GM18511 (cell line): Measurements from ENCODE around the gene GPI.
"Not testable (repeated sequence)": the region's sequence is repeated elsewhere in the genome, so short reads cannot be mapped to it uniquely, and the experiment has no call there.

Source experiments
- ATAC-seq: cut with Tn5 transposase; IDR thresholded peaks from one replicate; pipeline ENCODE4 v1.9.1; 2021; ENCODE audit warnings: mild to moderate bottlenecking, moderate library complexity; ENCODE audit not compliant: unreplicated experiment

GPI gene

GRCh38 chr19:34366738-34367623 is 2.0 kb downstream of the GPI start:
- no peak for ATAC-seq

- no peak for ATAC-seq
These were observed 2.6 kb downstream of the GPI start for GRCh38 chr19:34367624-34367957.

- no peak for ATAC-seq
These were observed 3.3 kb downstream of the GPI start for GRCh38 chr19:34368338-34368737.

GRCh38 chr19:34369166-34369565 is 4.2 kb downstream of the GPI start:
- not testable (repeated sequence) for ATAC-seq

GRCh38 chr19:34370117-34370516 is 5.1 kb downstream of the GPI start:
- ATAC-seq: no peak

- no peak for ATAC-seq
These were observed 6.0 kb downstream of the GPI start for GRCh38 chr19:34370983-34371382.

GRCh38 chr19:34373601-34374288 is 8.7 kb downstream of the GPI start:
- ATAC-seq: no peak

GRCh38 chr19:34375598-34375997 is 10.6 kb downstream of the GPI start:
- ATAC-seq: no peak

GRCh38 chr19:34380639-34381241 is 15.7 kb downstream of the GPI start:
- no peak for ATAC-seq

- no peak for ATAC-seq
These were observed 16.6 kb downstream of the GPI start for GRCh38 chr19:34381399-34382251.

GRCh38 chr19:34382471-34382870 is 17.5 kb downstream of the GPI start:
- no peak for ATAC-seq

- no peak for ATAC-seq
These were observed 18.6 kb downstream of the GPI start for GRCh38 chr19:34383599-34383998.

GRCh38 chr19:34386645-34387445 is 21.8 kb downstream of the GPI start:
- no peak for ATAC-seq

GRCh38 chr19:34387446-34387810 is 22.4 kb downstream of the GPI start:
- ATAC-seq: no peak

GRCh38 chr19:34388745-34389144 is 23.7 kb downstream of the GPI start:
- ATAC-seq: not testable (repeated sequence)

GRCh38 chr19:34391813-34392212 is 26.8 kb downstream of the GPI start:
- ATAC-seq: no peak

GRCh38 chr19:34393031-34393430 is 28.0 kb downstream of the GPI start:
- no peak for ATAC-seq

GRCh38 chr19:34393629-34394028 is 28.6 kb downstream of the GPI start:
- no peak for ATAC-seq

- ATAC-seq: no peak
These were observed 32.9 kb downstream of the GPI start for GRCh38 chr19:34397853-34398252.

- ATAC-seq: no peak
These were observed 34.9 kb downstream of the GPI start for GRCh38 chr19:34399886-34400285.
